Measurements from ENCODE around the gene AK5. TPM values are rescaled to one million over a fixed set of nuclear protein-coding genes. Genes with fewer than 3 reads are reported as not detected.

The AK5 gene
- total RNA-seq, 4 donors from 2014 or later = 0.17 to 1.6 (median 0.56) TPM; not detected in 1

GRCh38 chr1:77370583-77371306, 88.9 kb downstream of the AK5 start:
- Histone ChIP-seq H3K36me3 (no peaks in the 10 kb centered on the region), H3K4me3 (replicated peaks in 1 of 3) (no peak overlapping the region), H3K27me3 (no peaks in the 10 kb centered on the region), H3K9me3 (no peaks in the 10 kb centered on the region), H3K4me1 (no peaks in the 10 kb centered on the region), H3K27ac (no peak overlapping the region)
- no peak for TF ChIP-seq CTCF (IDR thresholded peaks at IDR 0.05)
- TF ChIP-seq POLR2A (IDR thresholded peaks at IDR 0.05) = no peak
- DNase-seq = no peak
- intact Hi-C loops (cut with DNase I) = no loop called here
- WGBS, 2 donors = 88 to 97% methylated on average over 2 of the region's 2 CpGs

GRCh38 chr1:77371396-77371795, 89.6 kb downstream of the AK5 start:
- 43 to 50% methylated on average over 1 of the region's 1 CpG for WGBS, 2 donors
- Histone ChIP-seq H3K27ac (no peak overlapping the region), H3K27me3 (no peaks in the 10 kb centered on the region), H3K36me3 (no peaks in the 10 kb centered on the region), H3K9me3 (no peaks in the 10 kb centered on the region), H3K4me1 (no peaks in the 10 kb centered on the region), H3K4me3 (replicated peaks in 1 of 3) (no peak overlapping the region)
- no peak for DNase-seq
- intact Hi-C loops (cut with DNase I) = no loop called here
- TF ChIP-seq CTCF (IDR thresholded peaks at IDR 0.05) (no peak), POLR2A (IDR thresholded peaks at IDR 0.05) (no peak)

- Histone ChIP-seq H3K4me3 (replicated peaks in 1 of 3) (no peak overlapping the region), H3K9me3 (no peaks in the 10 kb centered on the region), H3K27me3 (no peaks in the 10 kb centered on the region), H3K4me1 (no peaks in the 10 kb centered on the region), H3K27ac (no peak overlapping the region), H3K36me3 (no peaks in the 10 kb centered on the region)
- 77 to 97% methylated on average over 3 of the region's 3 CpGs for WGBS, 2 donors
- intact Hi-C loops (cut with DNase I) = no loop called here
- DNase-seq = no peak
- TF ChIP-seq POLR2A (IDR thresholded peaks at IDR 0.05) = no peak
- no peak for TF ChIP-seq CTCF (IDR thresholded peaks at IDR 0.05)
These were observed 91.9 kb downstream of the AK5 start for GRCh38 chr1:77373702-77374101.

DNA sequence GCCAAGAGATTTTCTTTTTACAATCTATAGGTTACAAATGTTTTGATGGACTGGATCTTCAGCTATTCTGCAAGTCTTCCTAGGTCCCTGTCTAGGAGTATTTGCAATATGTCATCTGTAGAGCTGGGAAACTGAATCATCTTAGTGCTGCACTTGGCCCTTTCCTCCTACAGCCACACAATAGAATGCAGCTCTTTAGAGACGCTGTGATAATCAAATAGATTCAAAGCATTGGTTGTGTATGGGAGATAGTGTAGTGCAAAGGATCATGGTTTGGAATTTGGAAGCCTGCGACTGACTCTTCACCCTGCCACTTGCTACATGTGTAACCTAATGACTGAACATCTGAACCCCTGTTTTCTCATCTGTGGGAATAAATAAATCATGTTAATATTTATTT, 93.7 kb downstream of the AK5 start:
- 75 to 85% methylated on average over 2 of the region's 2 CpGs for WGBS, 2 donors
- Histone ChIP-seq H3K27me3 (no peaks in the 10 kb centered on the region), H3K36me3 (no peaks in the 10 kb centered on the region), H3K4me1 (no peaks in the 10 kb centered on the region), H3K9me3 (no peaks in the 10 kb centered on the region), H3K4me3 (replicated peaks in 1 of 3) (no peak overlapping the region), H3K27ac (no peak overlapping the region)
- intact Hi-C loops (cut with DNase I) = no loop called here
- DNase-seq = no peak
- no peak for TF ChIP-seq CTCF (IDR thresholded peaks at IDR 0.05)
- no peak for TF ChIP-seq POLR2A (IDR thresholded peaks at IDR 0.05)

DNA sequence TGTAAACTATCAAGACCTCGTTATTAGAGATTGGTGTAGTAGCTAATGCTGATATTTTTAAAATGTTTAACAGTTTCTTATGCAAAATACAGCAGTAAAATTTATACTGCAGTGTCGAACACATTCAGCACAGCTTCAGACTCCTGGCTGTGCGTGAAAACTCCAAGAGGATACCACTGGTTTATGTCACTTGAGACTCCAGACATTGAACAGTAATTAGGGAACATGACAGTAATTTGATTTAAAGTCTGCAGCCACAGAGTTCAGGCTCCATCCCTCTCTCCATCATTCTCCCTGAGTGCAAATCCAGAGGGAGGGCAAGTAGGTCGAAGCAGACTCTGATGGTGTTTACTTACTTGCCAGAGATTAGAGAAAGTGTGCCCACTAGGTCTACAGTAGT, 94.2 kb downstream of the AK5 start:
- DNase-seq = no peak
- no peak overlapping the region for H3K4me3 ChIP-seq (replicated peaks in 1 of 3)
- H3K36me3 ChIP-seq = no peaks in the 10 kb centered on the region
- WGBS, 2 donors = 56 to 68% methylated on average over 4 of the region's 4 CpGs
- TF ChIP-seq CTCF (IDR thresholded peaks at IDR 0.05) (no peak), POLR2A (IDR thresholded peaks at IDR 0.05) (no peak)
- H3K27me3 ChIP-seq = no peaks in the 10 kb centered on the region
- no peaks in the 10 kb centered on the region for H3K9me3 ChIP-seq
- H3K4me1 ChIP-seq = no peaks in the 10 kb centered on the region
- no peak overlapping the region for H3K27ac ChIP-seq
- intact Hi-C loops (cut with DNase I) = no loop called here
